HG02588 (cell line): Measurements from ENCODE around the gene SLC25A20.
A peak's percentile ranks its signal among the peaks of the same experiment; 100 is the strongest.
"Not testable (repeated sequence)": the region's sequence is repeated elsewhere in the genome, so short reads cannot be mapped to it uniquely, and the experiment has no call there.

Experiments used
- ATAC-seq: cut with Tn5 transposase; IDR thresholded peaks from one replicate; pipeline ENCODE4 v1.9.1; 2021; ENCODE audit warnings: mild to moderate bottlenecking, moderate library complexity; ENCODE audit not compliant: unreplicated experiment

Gene SLC25A20, protein sequence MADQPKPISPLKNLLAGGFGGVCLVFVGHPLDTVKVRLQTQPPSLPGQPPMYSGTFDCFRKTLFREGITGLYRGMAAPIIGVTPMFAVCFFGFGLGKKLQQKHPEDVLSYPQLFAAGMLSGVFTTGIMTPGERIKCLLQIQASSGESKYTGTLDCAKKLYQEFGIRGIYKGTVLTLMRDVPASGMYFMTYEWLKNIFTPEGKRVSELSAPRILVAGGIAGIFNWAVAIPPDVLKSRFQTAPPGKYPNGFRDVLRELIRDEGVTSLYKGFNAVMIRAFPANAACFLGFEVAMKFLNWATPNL

DNA sequence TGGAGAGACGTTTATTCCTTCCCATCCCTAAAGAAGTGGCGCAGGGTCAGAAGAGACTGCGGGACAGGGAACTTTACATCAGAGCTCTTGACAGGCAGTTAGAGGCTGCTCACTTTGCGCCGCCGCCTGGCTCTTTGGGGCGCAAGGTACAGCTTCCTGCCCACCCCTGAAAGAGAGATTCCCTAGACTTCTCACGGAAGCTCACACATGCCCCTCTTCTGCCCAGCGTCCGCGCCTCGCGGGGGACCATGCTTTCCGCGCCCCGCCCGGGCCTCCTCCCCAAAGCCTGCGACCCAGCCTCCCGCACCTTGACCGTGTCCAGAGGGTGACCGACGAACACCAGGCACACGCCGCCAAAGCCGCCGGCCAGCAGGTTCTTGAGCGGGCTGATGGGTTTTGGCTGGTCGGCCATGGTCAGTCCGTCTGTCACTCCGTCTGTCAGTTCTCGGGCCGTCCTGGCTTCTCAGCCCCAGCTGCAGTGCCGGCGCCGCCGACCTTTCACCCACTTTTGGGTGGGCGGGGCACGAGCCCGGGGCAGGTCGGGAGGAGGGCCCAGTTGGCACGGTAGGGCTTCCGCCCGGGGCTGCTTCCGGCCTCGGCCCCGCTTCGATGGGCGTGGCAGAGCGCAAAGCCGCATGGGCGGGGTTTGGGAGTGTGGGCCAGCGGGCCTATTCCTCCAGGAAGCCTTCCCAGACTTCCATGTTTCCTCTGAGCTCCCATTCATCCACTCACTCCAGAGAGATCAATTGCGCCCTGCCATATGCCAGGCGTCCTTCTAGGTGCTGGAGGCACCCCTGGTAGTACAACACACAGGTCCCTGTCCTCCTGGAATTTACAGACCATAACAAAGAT lies at the start of gene SLC25A20:
Gene SLC25A20 (minus strand): TSS at position 500 of the 852 bp plus-strand sequence. CDS start 88 bp downstream, at position 412.
- peak; percentile 85 for ATAC-seq

DNA sequence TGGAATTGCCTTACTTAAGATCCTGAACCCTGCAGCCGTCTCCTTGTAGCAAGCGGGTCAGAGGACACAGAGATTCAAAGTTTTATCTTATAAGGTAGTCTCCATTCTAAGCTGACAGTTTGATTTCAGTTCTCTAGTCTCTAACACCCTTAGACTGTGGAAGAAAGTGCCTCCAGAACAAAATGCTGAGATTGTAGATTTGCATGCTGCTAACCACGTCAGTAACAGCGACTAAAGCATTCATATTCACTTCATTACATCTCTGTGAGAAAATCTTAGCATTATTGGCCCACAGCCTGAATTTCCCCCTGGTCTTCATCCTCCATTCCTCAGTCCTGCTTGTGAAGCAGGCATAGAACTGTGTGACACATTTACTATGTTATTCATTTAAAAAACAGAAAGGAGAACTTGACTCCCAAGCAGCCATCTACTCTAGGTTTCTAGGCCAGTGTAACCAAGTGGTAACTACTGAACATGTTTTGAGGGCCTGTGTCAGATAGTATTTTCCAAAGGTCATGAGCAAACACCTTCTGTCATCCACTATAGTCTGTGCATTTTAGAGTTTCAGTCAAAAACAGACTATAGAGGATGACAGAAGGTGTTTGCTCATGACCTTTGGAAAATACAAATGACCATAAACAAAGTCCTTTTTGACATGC lies 47.3 kb upstream of the SLC25A20 start:
- no peak for ATAC-seq

DNA sequence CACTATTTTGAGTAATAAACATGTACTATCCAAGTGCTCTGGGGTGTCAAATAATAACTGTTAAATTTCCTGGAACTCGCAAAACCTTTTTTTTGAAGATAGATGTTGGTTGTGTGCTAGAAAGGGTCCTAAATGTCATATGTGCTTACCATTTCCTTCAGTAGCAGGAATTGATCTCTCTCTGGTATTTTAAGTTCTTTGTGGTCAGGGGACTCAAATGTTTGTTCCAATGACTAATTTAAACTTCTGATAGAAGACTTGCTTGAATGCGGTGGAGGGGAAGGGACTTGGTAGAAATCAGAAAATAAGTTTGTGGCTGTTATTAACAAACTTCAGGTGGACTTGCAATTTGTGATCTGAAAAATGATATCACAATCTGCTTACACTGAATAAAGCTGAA lies 46.8 kb upstream of the SLC25A20 start:
- ATAC-seq = no peak

DNA sequence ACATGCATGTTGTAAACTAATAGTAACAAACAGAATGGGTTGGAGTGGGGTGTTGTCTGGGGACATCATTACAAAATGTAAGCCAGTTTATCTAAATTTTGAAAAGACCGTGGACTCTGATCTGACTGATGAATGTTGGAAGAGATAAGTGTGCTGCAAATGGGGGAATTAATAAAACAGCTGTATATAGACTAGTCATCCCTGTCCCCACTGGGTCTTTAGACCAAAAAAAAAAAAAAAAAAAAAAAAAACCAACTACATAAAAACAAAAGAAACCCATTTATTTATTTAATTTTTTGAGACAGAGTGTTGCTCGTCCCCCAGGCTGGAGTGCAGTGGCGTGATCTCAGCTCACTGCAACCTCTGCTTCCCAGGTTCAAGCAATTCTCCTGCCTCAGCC lies 40.0 kb upstream of the SLC25A20 start:
- ATAC-seq = no peak

DNA sequence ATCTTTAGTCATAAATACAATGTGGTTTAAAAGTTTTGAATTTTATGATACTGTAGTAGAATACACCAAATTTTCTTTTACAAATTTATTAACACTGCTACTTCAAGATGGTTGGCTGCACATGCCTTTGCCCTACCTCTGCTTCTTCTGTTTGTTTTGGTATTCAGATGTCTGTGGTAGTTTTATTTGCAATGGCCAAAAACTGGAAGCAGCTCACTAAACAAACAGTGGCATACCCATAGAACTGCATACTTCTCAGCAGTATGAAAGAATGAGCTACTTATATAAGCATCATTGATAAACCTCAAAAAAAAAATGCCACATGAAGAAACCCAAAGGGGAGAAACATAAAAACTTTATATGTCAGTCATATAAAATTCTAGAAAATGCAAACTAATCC lies 39.5 kb upstream of the SLC25A20 start:
- ATAC-seq = no peak

DNA sequence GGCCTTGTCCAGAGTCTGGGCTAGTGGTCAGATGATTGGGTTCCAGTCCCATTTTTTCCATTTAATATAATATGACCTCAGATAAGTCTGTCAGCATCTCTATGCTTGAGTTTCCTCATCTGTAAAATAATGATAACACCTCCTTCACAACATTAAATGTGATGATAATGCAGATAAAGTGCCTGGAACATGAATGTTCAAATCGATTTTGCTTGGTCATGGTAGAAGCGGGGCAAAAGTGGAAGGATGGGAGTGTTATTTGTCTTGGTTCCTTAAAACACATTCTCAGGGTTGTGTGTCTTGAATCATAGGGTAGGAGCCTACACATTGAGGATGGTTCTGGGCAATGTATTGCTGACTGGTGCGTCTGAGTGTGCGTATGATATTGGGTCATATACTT lies 36.8 kb upstream of the SLC25A20 start:
- no peak for ATAC-seq

DNA sequence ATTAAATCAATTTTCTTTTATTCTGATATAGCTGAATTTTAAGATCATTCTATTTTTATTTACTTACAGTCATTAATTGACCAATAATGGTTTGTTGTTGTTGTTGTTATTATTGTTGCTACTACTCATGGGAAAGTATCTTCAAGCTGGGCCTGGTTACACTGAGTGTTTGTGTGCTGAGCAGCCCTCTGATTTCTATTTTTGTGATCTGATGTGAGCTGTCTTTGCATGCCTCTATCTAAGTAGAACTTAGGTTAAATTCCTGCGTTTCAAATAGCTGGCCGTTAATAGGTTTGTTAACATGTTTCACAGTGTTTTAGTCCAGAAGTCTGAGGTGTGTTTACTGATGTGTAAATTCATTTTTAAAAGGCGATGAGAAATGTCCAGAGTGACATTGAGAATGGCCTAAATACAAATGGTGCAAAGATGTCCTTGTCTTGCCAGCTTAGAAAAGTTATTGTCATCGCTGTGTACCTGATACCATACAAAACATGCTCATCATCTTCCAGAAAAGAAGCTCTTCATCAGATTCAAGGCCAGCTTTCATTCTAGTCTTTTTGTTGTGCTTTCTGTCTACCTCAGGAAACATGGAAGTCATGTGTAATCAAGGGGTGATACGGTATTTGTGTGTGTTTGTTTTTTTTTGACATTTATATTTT lies 35.8 kb upstream of the SLC25A20 start:
- no peak for ATAC-seq

DNA sequence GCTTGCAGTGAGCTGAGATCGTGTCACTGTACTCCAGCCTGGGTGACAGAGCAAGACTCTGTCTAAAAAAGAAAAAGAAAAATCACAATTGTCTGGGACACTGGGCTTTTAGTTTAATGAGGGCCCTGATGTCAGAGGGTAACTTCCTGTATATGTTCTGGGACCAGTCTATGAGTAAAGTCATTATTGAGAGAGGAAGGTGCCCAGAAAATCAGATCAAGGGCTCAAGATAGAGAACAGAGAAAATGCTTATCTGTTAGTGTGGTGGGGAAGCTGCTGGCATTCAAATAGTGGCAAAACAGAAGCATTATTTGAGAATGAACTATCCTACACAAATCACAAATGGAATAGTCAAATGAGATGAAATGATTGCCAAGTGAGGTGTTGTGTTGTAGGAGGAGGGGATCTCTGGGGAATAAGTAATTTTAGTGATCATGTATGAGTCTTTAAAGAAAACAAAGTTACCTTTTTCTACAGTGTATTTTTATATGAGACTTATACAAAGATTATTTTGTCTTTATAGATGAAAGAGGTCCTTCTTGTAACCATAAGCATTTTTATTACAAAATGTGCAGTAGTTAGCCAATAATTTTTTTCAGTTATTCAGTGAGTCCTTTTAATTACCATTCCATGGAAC lies 33.4 kb upstream of the SLC25A20 start:
- ATAC-seq = no peak

DNA sequence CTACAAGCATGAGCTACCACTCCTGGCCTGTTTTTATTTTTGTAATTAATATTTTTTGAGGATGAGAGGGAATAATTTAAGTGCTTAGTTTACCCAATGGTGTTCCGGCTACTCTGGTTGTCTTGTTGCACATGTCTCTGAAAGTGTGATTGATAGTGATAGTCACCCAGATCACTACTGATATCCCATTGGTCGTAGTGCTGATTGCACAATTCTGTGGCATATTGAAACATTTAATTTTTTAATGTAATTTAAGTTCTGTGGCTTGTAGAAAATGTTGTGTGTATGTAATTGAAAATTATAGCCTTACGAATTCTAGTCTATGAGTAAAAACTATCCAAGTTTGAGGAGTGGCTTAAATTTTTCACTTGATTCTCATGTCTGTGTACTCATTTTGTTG lies 31.9 kb upstream of the SLC25A20 start:
- ATAC-seq = no peak

DNA sequence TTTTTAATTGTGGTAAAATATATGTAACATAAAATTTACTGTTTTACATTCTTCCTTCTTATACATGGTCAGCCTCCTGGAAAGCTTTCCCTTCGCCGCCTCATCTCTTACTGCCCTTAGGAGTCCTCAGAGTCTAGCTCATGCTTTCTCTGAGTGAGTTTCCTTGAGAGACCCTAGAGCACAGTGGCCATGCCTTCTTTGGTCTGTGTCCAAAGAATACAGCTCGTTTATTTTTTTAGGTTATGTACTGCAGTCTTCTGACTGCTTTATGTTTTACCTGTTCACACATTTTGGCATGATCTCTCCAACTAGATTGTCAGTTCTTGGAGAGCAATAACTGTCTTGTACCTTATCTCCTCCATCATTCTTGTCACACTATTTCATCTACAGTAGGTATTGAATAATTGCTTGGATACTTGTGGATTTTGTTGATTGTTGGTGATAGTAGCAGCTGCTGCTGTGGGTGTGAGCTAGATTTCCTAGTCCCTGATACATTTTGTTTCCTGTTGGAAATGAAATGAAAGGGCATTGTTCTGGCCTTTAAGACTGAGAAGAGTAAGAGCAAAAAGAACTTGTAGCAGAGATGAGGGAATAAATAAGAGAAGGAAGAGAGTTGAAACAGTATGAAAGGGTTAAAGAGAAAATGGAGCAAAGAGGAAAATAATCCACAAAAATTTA lies 30.8 kb upstream of the SLC25A20 start:
- no peak for ATAC-seq

DNA sequence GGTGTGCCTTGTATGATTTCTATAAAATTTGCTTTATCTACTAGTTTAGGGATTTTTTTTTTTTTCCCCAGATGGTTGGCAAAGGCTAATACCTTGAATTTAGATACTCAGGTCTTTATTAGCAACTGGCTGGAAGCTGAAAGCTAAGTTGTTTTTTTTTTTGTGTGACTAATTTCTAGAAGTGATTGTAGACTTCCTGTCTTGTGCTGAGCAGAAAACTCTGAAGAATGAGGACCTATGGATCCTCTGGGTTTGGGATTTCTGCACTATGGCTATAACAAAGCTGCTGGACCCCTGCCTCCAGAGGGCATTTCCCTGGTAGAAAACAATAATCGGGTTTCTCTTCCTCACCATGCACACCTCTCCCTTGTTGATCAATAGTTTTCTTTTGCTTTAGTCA lies 30.0 kb upstream of the SLC25A20 start:
- no peak for ATAC-seq

DNA sequence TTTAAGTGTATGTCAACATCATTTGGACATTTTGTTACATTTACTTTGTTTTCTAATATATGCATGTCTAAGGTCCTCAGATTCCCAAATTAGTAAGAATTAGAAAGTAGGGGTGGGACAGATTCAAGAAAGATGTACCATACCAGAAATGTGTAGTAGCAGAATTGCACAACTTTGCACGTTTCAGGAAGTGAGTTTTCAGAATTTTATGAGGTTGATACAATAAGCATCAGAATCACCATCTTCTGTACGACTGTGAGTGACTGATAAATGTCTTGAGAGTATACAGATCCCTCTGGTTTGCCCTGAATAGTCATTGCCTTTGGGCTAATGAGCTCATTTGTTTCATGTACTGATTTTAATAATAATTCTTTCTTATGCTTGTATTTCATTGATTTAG lies 29.2 kb upstream of the SLC25A20 start:
- ATAC-seq = no peak

DNA sequence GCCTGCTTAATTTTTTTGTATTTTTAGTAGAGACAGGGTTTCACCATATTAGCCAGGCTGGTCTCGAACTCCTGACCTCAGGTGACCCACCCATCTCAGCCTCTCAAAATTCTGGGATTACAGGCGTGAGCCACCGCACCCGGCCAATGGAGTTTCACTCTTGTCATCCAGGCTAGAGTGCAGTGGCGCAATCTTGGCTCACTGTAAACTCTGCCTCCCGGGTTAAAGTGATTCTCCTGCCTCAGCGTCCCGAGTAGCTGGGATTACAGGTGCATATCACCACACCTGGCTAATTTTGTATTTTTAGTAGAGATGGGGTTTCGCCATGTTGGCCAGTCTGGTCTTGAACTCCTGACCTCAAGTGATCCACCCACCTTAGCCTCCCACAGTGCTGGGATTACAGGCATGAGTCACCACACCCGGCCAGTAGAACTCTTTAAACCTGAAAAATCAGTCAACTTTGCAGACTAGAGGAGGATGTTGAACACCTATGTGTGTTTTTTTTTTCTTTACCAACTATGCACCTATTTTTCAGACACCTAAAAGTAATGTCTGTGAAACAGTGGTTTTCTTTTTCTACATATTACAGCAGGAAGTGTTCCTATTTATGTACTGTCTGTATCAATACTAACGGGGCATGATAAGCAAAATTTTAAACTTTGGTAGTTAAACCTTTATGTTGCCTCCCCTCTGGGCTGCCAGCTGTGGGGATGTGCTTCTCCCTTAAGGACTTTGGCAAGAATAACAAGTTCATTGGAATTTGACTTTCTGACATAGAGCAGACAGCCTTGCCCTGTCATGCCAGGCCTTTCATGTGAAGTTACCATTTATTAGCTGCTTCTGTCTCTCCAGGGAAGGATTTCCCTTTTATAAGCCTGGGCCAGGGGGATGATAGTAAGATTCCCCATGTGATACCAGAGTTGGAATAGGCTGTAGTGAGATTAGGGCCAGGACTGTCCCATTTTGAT lies 28.0 kb upstream of the SLC25A20 start:
- ATAC-seq = no peak

DNA sequence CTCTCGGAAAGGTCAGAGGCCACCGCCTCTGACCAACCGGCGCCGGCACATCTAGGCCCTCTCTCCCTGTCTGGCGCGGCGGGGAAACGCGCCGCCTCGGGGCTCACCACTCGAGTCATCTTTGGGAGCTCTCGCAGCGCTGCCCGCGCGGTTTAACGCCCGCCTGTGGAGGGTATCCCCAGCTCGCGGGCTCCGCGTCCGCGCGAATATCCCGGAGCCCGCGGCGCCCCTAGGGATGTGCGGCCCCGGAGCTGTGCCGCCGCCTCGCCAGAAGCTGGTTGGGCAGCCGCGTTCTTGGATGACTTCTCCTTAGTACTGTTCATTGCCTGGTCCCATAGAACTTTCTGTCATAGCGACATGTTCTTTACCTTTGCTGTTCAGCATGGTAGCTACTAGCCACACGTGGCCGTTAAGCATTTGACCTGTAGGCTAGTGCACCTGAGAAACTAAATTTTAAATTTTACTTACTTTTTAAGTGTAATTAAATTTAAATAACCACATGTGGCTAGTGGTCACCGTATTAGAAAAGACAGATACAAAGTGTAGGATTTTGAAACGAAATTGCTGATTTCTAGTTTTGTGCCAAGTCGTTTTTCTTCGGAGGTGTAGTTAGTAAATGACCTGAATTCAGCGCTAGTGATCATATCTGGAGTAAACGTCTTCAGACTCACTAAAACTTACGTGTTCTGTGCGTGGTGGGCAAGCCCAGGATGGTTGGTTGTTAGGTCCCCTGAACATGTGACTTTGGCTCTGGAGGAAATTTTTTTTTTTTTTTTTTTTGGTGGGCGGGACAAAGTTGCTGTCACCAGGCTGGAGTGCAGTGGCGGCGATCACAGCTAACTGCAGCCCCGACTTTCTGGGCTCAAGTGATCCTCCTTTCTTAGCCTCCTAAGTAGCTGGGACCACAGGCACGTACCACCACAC lies 20.8 kb upstream of the SLC25A20 start:
- ATAC-seq = peak; percentile 20

DNA sequence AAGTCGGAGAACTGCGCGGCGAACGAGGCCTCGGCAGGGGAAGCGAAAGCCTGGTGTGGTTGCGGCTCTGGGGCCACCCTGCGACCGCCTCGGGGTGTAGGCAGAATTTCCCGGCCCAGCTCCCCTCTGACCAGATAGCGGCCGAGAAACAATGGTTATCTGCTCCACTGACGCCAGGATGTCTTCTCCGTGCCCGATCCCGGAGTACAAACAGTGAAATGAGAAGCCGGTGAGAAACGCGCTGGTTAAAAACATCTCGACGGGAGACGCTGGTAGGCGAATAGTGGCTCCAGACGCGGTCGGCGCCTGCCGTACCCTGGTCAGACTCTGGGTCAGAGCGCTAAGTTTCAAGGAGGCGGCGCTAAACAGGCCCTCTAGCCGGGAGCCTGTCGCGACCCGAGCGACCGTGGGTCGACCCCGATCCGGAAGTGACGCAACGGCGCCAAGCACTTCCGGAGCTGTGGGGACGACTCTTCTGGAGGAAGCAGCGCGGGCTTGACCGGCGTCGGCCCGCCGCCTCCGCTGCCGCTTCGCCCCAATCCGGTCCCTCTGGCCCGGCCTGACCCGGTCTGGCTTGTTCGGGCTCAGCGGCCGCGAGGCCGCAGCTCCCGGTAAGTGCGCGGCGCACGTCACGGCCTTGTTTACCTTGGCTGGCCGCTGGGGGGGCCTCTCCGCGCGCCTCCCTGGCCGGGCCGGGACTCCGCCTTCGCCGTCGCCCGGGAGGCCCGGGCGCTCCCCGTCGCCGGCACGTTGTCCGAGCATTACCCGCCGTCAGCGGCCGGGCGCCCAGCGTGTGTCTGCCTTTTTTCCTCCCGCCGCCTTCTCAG lies 19.9 kb upstream of the SLC25A20 start, which contains the start of gene ARIH2:
Gene ARIH2 (plus strand): TSS at position 455 of the 827 bp plus-strand sequence. CDS start 8,717 bp downstream, outside the sequence.
- peak; percentile 78 for ATAC-seq

DNA sequence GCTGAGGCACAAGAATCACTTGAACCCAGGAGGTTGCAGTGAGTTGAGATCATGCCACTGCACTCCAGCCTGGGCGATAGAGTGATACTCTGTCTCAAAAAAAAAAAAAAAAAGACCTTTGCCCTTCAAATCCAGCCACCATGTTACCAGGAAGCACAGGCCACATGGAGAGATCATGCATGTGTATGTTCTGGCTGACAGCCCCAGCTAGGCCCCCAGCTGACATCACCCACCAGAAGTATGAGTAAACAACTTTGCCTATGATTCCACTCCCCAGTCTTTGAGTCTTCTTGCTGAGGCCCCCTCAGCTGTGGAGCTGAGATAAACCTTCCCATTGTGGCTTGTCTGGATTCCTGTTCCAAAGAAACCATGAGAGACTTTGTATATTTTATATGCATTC lies 16.6 kb upstream of the SLC25A20 start:
- ATAC-seq = no peak

DNA sequence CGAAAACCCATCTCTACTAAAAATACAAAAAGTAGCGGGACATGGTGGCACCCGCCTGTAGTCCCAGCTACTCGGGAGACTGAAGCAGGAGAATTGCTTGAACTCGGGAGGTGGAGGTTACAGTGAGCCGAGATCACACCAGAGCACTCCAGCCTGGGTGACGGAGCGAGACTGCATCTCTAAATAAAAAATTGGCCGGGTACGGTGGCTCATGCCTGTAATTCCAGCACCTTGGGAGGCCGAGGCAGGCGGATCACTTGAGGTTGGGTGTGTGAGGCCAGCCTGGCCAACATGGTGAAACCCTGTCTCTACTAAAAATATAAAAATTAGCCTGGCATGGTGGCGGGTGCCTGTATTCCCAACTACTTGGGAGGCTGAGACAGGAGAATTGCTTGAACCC lies 8.3 kb upstream of the SLC25A20 start:
- not testable (repeated sequence) for ATAC-seq
